WTC11 (cell line): ENCODE results near the gene CX3CR1. TPM values are rescaled to one million over a fixed set of nuclear protein-coding genes. Genes with fewer than 3 reads are reported as not detected.
"Not testable (repeated sequence)": the region's sequence is repeated elsewhere in the genome, so short reads cannot be mapped to it uniquely, and the experiment has no call there.

ENCODE experiments used
- ATAC-seq: fragments of 200-7000 bp; cut with Tn5 transposase; 2 replicates; pipeline ENCODE4 v1.10.0; 2021; ENCODE audit warnings: mild to moderate bottlenecking, moderate library complexity
- CTCF ChIA-PET: fragments of 300-600 bp; sonication (Branson Sonifier 250); formaldehyde crosslinking; loops from one replicate; lab custom pipeline; 2021; ENCODE audit warnings: antibody characterized with exemption; lab: Charles Lee
- POLR2A ChIA-PET: fragments of 350-600 bp; sonication (Branson Sonifier 250); formaldehyde crosslinking; loops from one replicate; lab custom pipeline; 2021; ENCODE audit warnings: antibody characterized with exemption; lab: Charles Lee
- DNase-seq: peaks from one replicate; pipeline ENCODE4 v3.0.0; 2021; ENCODE audit warnings: low spot score
- H3K27ac Mint-ChIP-seq: 2 replicates; pipeline ENCODE4 v1.8.0; 2021; ENCODE audit warnings: mixed read lengths
- H3K27me3 Mint-ChIP-seq: 2 replicates; pipeline ENCODE4 v1.8.0; 2021; ENCODE audit warnings: low read depth, mild to moderate bottlenecking, moderate library complexity, mixed read lengths
- H3K36me3 Mint-ChIP-seq: 2 replicates; pipeline ENCODE4 v1.8.0; 2021; ENCODE audit warnings: mixed read lengths
- H3K4me1 Mint-ChIP-seq: 2 replicates; pipeline ENCODE4 v1.8.0; 2022; ENCODE audit warnings: mixed read lengths
- H3K4me3 Mint-ChIP-seq: 2 replicates; pipeline ENCODE4 v1.8.0; 2021; ENCODE audit warnings: mild to moderate bottlenecking, moderate library complexity, mixed read lengths
- H3K9me3 Mint-ChIP-seq: 2 replicates; pipeline ENCODE4 v1.8.0; 2021; ENCODE audit warnings: mixed read lengths
- EMX1 ChIP-seq: fragments of 250-450 bp; sonication (Bioruptor Pico); IDR thresholded peaks from 2 replicates; pipeline ENCODE4 v1.8.0; 2021; ENCODE audit warnings: mild to moderate bottlenecking
- ESRRA ChIP-seq: sonication (generic); formaldehyde crosslinking; IDR thresholded peaks from 2 replicates; pipeline ENCODE4 v1.8.1; 2022; ENCODE audit warnings: mild to moderate bottlenecking, missing genetic modification reagents, borderline replicate concordance
- GABPB1 ChIP-seq: sonication (generic); formaldehyde crosslinking; IDR thresholded peaks from 2 replicates; pipeline ENCODE4 v1.8.1; 2023; ENCODE audit warnings: mild to moderate bottlenecking, missing genetic modification reagents
- GRHL2 ChIP-seq: fragments of 250-450 bp; sonication (Bioruptor Pico); IDR thresholded peaks from 2 replicates; pipeline ENCODE4 v1.8.0; 2022; ENCODE audit warnings: mild to moderate bottlenecking, moderate library complexity; ENCODE audit not compliant: insufficient replicate concordance, severe bottlenecking
- IRF1 ChIP-seq: sonication (generic); formaldehyde crosslinking; IDR thresholded peaks from 2 replicates; pipeline ENCODE4 v1.8.0; 2023; ENCODE audit warnings: missing genetic modification reagents
- IRF2 ChIP-seq: sonication (generic); formaldehyde crosslinking; IDR thresholded peaks from 2 replicates; pipeline ENCODE4 v1.8.0; 2022; ENCODE audit warnings: low read depth, missing genetic modification reagents, borderline replicate concordance
- KAT7 ChIP-seq: sonication (generic); formaldehyde crosslinking; IDR thresholded peaks from 2 replicates; pipeline ENCODE4 v1.8.1; 2023; ENCODE audit warnings: missing genetic modification reagents, mild to moderate bottlenecking, borderline replicate concordance
- MXD4 ChIP-seq: fragments of 250-450 bp; sonication (Bioruptor Pico); IDR thresholded peaks from 2 replicates; pipeline ENCODE4 v1.8.0; 2021; ENCODE audit warnings: mild to moderate bottlenecking, moderate library complexity, borderline replicate concordance
- NFE2L1 ChIP-seq: sonication (generic); formaldehyde crosslinking; IDR thresholded peaks from 2 replicates; pipeline ENCODE4 v1.8.1; 2023; ENCODE audit warnings: missing genetic modification reagents
- NFYB ChIP-seq: sonication (generic); formaldehyde crosslinking; conservative IDR thresholded peaks from 2 replicates; pipeline ENCODE4 v1.8.0; 2022; ENCODE audit warnings: low read depth, missing genetic modification reagents
- OVOL2 ChIP-seq: fragments of 250-450 bp; sonication (Bioruptor Pico); IDR thresholded peaks from 2 replicates; pipeline ENCODE4 v1.9.0; 2021; ENCODE audit warnings: mild to moderate bottlenecking, borderline replicate concordance
- PRRX2 ChIP-seq: fragments of 250-450 bp; sonication (Bioruptor Pico); IDR thresholded peaks from 2 replicates; pipeline ENCODE4 v1.8.0; 2021; ENCODE audit warnings: mild to moderate bottlenecking
- SMAD4 ChIP-seq: sonication (generic); formaldehyde crosslinking; IDR thresholded peaks from 2 replicates; pipeline ENCODE4 v1.8.0; 2022; ENCODE audit warnings: mild to moderate bottlenecking, missing genetic modification reagents
- TCF7 ChIP-seq: sonication (generic); formaldehyde crosslinking; IDR thresholded peaks from 2 replicates; pipeline ENCODE4 v1.8.0; 2022; ENCODE audit warnings: mild to moderate bottlenecking, low read depth, missing genetic modification reagents, moderate library complexity
- ZNF121 ChIP-seq: sonication (generic); formaldehyde crosslinking; IDR thresholded peaks from 2 replicates; pipeline ENCODE4 v1.8.0; 2023; ENCODE audit warnings: missing genetic modification reagents
- ZNF219 ChIP-seq: sonication (generic); formaldehyde crosslinking; IDR thresholded peaks from 2 replicates; pipeline ENCODE4 v1.8.0; 2023; ENCODE audit warnings: missing genetic modification reagents, mild to moderate bottlenecking, borderline replicate concordance
- ZNF416 ChIP-seq: fragments of 250-450 bp; sonication (Bioruptor Pico); IDR thresholded peaks from 2 replicates; pipeline ENCODE4 v1.9.0; 2021; ENCODE audit warnings: mild to moderate bottlenecking, inconsistent platforms
- ZNF671 ChIP-seq: fragments of 250-450 bp; sonication (Bioruptor Pico); IDR thresholded peaks from 2 replicates; pipeline ENCODE4 v1.8.0; 2021; ENCODE audit warnings: mild to moderate bottlenecking
- ZSCAN18 ChIP-seq: fragments of 250-450 bp; sonication (Bioruptor Pico); IDR thresholded peaks from 2 replicates; pipeline ENCODE4 v2.1.2; 2022; ENCODE audit warnings: mild to moderate bottlenecking, moderate library complexity
- total RNA-seq: library from RNA; stranded (reverse); gene quantifications from 3 replicates; pipeline ENCODE4 v1.2.3, GENCODE V29; 2021
- TF ChIP-seq, protein P1 (sequence below): sonication (generic); formaldehyde crosslinking; IDR thresholded peaks from 2 replicates; pipeline ENCODE4 v1.8.1; 2023; ENCODE audit warnings: mild to moderate bottlenecking, missing genetic modification reagents, moderate library complexity
- TF ChIP-seq, protein P2 (sequence below): sonication (generic); formaldehyde crosslinking; IDR thresholded peaks from 2 replicates; pipeline ENCODE4 v1.8.1; 2023; ENCODE audit warnings: mild to moderate bottlenecking, missing genetic modification reagents, borderline replicate concordance

CX3CR1 gene
- total RNA-seq, 1 experiment from 2014 or later = 0.11 TPM

DNA sequence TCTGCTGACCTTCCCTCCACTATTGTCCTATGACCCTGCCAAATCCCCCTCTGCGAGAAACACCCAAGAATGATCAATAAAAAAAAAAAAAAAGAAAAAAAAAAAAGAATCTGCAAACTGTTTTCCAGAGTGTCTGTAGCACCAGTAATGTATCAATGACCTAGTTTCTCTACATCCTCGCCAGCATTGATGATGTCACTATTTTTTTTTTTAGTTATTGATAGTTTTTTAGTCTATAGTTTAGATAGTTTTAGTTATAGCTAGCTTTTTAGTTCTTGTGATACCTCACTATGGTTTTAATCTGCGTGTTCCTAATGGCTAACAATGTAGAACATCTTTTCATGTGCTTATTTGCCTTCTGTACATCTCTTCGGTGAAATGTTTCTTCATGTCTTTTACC lies 51.3 kb downstream of the CX3CR1 start:
- Mint-ChIP-seq H3K9me3 (peaks cover 12% of the 10 kb centered on the region; the same call in 1 of the 2 replicates), H3K4me1 (no peaks in the 10 kb centered on the region), H3K27me3 (peaks cover 3% of the 10 kb centered on the region; the same call in 1 of the 2 replicates), H3K4me3 (no peak overlapping the region), H3K27ac (no peak overlapping the region), H3K36me3 (no peaks in the 10 kb centered on the region)
- ChIA-PET CTCF (interaction anchor here (1.3 kb wide), 1 partner anchor 60 kb away, joined by 3 read pairs; no protein-coding TSS in a partner anchor), POLR2A (no interaction called here)
- DNase-seq (no peak), ATAC-seq (no peak)
- TF ChIP-seq ZSCAN18 (CRISPR knock-in tag) = no peak
- TF ChIP-seq NFYB (CRISPR knock-in tag) = no peak

GRCh38 chr3:39227596-39227995 lies 52.2 kb downstream of the CX3CR1 start:
- POLR2A ChIA-PET, H3K4me3 Mint-ChIP-seq, H3K36me3 Mint-ChIP-seq: not testable (repeated sequence)

DNA sequence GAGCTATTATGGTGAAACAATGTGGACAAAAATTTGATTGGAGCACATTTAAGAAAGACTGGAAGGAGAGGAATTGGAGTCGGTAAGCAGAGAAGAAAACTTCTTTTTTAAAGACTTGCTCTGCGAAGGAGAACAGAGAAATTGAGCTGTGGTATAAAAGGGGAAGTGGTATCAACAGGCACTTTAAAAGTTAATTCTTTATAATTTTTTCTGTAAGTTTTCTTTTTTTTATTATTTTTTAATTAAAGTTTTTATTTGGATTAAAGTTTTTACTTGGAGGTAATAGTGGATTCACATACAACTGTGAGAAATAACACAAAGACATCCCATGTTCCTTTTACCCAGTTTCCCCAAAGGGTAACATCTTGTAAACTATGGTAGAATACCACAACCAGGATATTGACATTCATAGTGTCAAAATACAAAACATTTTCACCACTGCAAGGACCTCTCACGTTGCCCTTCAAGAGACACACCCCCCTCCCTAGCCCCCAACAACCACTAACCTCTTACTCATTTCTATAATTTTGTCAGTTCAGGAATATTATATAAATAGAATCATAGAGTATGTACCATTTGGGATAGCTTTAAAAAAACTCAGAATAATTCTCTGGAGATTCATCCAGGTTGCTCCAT lies 53.6 kb downstream of the CX3CR1 start:
- Mint-ChIP-seq H3K27ac (no peak overlapping the region), H3K9me3 (peaks cover 12% of the 10 kb centered on the region), H3K27me3 (peaks cover 3% of the 10 kb centered on the region; the same call in 1 of the 2 replicates), H3K4me1 (no peaks in the 10 kb centered on the region)
- CTCF ChIA-PET = interaction anchor here (0.9 kb wide), 1 partner anchor 15 kb away, joined by 4 read pairs; no protein-coding TSS in a partner anchor
- POLR2A ChIA-PET = no interaction called here
- no peak for TF ChIP-seq ZNF219 (CRISPR knock-in tag)
- TF ChIP-seq KAT7 = no peak
- no peak for TF ChIP-seq MXD4 (CRISPR knock-in tag)
- no peak for TF ChIP-seq TCF7 (CRISPR knock-in tag)
- TF ChIP-seq OVOL2 = no peak
- TF ChIP-seq GABPB1 (CRISPR knock-in tag) = no peak
- TF ChIP-seq ESRRA (CRISPR knock-in tag) = no peak
- no peak for TF ChIP-seq IRF1 (CRISPR knock-in tag)
- TF ChIP-seq SMAD4 (CRISPR knock-in tag) = no peak
- TF ChIP-seq NFYB (CRISPR knock-in tag) = no peak
- TF ChIP-seq, protein P1, sequence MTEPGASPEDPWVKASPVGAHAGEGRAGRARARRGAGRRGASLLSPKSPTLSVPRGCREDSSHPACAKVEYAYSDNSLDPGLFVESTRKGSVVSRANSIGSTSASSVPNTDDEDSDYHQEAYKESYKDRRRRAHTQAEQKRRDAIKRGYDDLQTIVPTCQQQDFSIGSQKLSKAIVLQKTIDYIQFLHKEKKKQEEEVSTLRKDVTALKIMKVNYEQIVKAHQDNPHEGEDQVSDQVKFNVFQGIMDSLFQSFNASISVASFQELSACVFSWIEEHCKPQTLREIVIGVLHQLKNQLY (CRISPR knock-in tag) = no peak
- TF ChIP-seq NFE2L1 (CRISPR knock-in tag) = no peak
- TF ChIP-seq, protein P2, sequence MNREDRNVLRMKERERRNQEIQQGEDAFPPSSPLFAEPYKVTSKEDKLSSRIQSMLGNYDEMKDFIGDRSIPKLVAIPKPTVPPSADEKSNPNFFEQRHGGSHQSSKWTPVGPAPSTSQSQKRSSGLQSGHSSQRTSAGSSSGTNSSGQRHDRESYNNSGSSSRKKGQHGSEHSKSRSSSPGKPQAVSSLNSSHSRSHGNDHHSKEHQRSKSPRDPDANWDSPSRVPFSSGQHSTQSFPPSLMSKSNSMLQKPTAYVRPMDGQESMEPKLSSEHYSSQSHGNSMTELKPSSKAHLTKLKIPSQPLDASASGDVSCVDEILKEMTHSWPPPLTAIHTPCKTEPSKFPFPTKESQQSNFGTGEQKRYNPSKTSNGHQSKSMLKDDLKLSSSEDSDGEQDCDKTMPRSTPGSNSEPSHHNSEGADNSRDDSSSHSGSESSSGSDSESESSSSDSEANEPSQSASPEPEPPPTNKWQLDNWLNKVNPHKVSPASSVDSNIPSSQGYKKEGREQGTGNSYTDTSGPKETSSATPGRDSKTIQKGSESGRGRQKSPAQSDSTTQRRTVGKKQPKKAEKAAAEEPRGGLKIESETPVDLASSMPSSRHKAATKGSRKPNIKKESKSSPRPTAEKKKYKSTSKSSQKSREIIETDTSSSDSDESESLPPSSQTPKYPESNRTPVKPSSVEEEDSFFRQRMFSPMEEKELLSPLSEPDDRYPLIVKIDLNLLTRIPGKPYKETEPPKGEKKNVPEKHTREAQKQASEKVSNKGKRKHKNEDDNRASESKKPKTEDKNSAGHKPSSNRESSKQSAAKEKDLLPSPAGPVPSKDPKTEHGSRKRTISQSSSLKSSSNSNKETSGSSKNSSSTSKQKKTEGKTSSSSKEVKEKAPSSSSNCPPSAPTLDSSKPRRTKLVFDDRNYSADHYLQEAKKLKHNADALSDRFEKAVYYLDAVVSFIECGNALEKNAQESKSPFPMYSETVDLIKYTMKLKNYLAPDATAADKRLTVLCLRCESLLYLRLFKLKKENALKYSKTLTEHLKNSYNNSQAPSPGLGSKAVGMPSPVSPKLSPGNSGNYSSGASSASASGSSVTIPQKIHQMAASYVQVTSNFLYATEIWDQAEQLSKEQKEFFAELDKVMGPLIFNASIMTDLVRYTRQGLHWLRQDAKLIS (CRISPR knock-in tag) = no peak
- TF ChIP-seq PRRX2 = no peak
- TF ChIP-seq ZNF416 (CRISPR knock-in tag) = no peak
- no peak for TF ChIP-seq GRHL2 (CRISPR knock-in tag)
- no peak for TF ChIP-seq EMX1 (CRISPR knock-in tag)
- TF ChIP-seq IRF2 = no peak
- no peak for TF ChIP-seq ZNF671
- TF ChIP-seq ZNF121 (CRISPR knock-in tag) = no peak
- TF ChIP-seq, all 79 proteins: peak for 0
- H3K4me3 Mint-ChIP-seq = no peak overlapping the region
- no peak for ATAC-seq
- DNase-seq = no peak
- H3K36me3 Mint-ChIP-seq = no peaks in the 10 kb centered on the region

More at GRCh38 chr3:39227596-39227995, 52.2 kb downstream of the CX3CR1 start:
- CTCF ChIA-PET, ATAC-seq, DNase-seq, H3K4me1 Mint-ChIP-seq, H3K27ac Mint-ChIP-seq, H3K27me3 Mint-ChIP-seq: not testable (repeated sequence)
- peaks cover 12% of the 10 kb centered on the region for H3K9me3 Mint-ChIP-seq
